ENCODE measurements around the gene ADAMTS18. TPM values are rescaled to one million over a fixed set of nuclear protein-coding genes. Genes with fewer than 3 reads are reported as not detected.

ADAMTS18 gene
- total RNA-seq, 1 experiment from 2014 or later, result not detected

- POLR2A ChIA-PET, result no interaction called here
- Histone ChIP-seq H3K9ac (ENCODE audit: low read length) (no peak overlapping the region), H2AFZ (ENCODE audit: low read depth, low read length, poor library complexity, severe bottlenecking) (no peak overlapping the region), H3K4me1 (ENCODE audit: control insufficient read depth in 1 of 2, insufficient read depth in 2 of 2, low read length in 2 of 2) (no peaks in the 10 kb centered on the region), H3K36me3 (ENCODE audit: control insufficient read depth in 1 of 2, insufficient read depth in 2 of 2, low read length in 2 of 2) (no peaks in the 10 kb centered on the region), H3K79me2 (ENCODE audit: insufficient read depth, low read length) (no peaks in the 10 kb centered on the region), H3K4me3 (replicated peaks in 1 of 2; ENCODE audit: low read depth in 1 of 2, low read length in 2 of 2) (no peak overlapping the region), H3K27me3 (ENCODE audit: insufficient read depth, low read length) (peaks cover 5% of the 10 kb centered on the region; the same call in 1 of the 2 replicates), H4K20me1 (ENCODE audit: insufficient read depth) (no peaks in the 10 kb centered on the region), H3K9me3 (ENCODE audit: control insufficient read depth in 1 of 2, insufficient read depth in 1 of 2, low read depth in 1 of 2, low read length in 2 of 2) (no peaks in the 10 kb centered on the region), H3K4me2 (ENCODE audit: low read length) (no peak overlapping the region), H3K27ac (ENCODE audit: low read depth, low read length) (no peak overlapping the region), H3K9me2 (ENCODE audit: insufficient read depth) (no peaks in the 10 kb centered on the region)
- CTCF ChIA-PET, result no interaction called here
- no peak for DNase-seq (ENCODE audit: low read depth, low spot score)
- TF ChIP-seq MAX (IDR thresholded peaks at IDR 0.05) (no peak), FOSL1 (IDR thresholded peaks at IDR 0.05; ENCODE audit: low read depth) (no peak), POLR2AphosphoS5 (IDR thresholded peaks at IDR 0.05; ENCODE audit: low read depth, low read length) (no peak), CEBPB (IDR thresholded peaks at IDR 0.05; ENCODE audit: low read depth) (no peak), SRF (IDR thresholded peaks at IDR 0.05; ENCODE audit: low read depth) (no peak), ATF3 (IDR thresholded peaks at IDR 0.05) (no peak)
- ATAC-seq, result no peak
- RAD21 ChIA-PET (ENCODE audit: low non-redundant PET in 1 of 2, low total read pairs in 2 of 2, uncharacterized antibody in 2 of 2, unreplicated experiment in 2 of 2), result no interaction called here
- intact Hi-C loops (cut with micrococcal nuclease), result loop anchor here (10.0 kb wide), 1 partner anchor 174 kb away; no protein-coding TSS in a partner anchor
- BruUV-seq (replicated peaks), result no TSS peak
These were observed 26.2 kb downstream of the ADAMTS18 start for GRCh38 chr16:77408607-77409006.

DNA sequence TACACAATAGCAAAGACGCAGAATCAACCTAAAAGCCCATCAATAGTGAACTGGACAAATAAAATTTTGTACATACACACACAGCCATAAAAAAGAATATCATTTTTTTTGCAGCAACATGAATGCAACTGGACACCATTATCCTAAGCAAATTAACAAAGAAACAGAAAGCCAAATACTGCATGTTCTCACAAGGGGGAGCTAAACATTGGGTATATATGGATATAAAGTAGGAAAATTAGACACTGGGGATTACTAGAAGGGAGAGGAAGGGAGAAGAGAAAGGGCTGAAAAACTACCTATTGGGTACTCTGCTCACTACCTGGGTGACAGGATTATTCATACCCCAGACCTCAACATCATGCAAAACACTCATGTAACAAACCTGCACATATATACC lies 28.2 kb downstream of the ADAMTS18 start:
- no peak overlapping the region for H3K4me3 ChIP-seq (replicated peaks in 1 of 2; ENCODE audit: low read depth in 1 of 2, low read length in 2 of 2)
- H3K9me3 ChIP-seq (ENCODE audit: control insufficient read depth in 1 of 2, insufficient read depth in 1 of 2, low read depth in 1 of 2, low read length in 2 of 2), result no peaks in the 10 kb centered on the region
- H2AFZ ChIP-seq (ENCODE audit: low read depth, low read length, poor library complexity, severe bottlenecking), result no peak overlapping the region
- no peaks in the 10 kb centered on the region for H3K79me2 ChIP-seq (ENCODE audit: insufficient read depth, low read length)
- H3K27ac ChIP-seq (ENCODE audit: low read depth, low read length), result no peak overlapping the region
- no peaks in the 10 kb centered on the region for H3K4me1 ChIP-seq (ENCODE audit: control insufficient read depth in 1 of 2, insufficient read depth in 2 of 2, low read length in 2 of 2)
- peak; percentile 55; the same call in 1 of the 2 replicates for ATAC-seq
- no peaks in the 10 kb centered on the region for H3K36me3 ChIP-seq (ENCODE audit: control insufficient read depth in 1 of 2, insufficient read depth in 2 of 2, low read length in 2 of 2)
- TF ChIP-seq POLR2A (IDR thresholded peaks at IDR 0.05; ENCODE audit: borderline replicate concordance, extremely low read depth, insufficient read depth, insufficient read length) (no peak), RAD21 (IDR thresholded peaks at IDR 0.05; ENCODE audit: low read depth) (peak; percentile 43)
- TF ChIP-seq, protein P1, sequence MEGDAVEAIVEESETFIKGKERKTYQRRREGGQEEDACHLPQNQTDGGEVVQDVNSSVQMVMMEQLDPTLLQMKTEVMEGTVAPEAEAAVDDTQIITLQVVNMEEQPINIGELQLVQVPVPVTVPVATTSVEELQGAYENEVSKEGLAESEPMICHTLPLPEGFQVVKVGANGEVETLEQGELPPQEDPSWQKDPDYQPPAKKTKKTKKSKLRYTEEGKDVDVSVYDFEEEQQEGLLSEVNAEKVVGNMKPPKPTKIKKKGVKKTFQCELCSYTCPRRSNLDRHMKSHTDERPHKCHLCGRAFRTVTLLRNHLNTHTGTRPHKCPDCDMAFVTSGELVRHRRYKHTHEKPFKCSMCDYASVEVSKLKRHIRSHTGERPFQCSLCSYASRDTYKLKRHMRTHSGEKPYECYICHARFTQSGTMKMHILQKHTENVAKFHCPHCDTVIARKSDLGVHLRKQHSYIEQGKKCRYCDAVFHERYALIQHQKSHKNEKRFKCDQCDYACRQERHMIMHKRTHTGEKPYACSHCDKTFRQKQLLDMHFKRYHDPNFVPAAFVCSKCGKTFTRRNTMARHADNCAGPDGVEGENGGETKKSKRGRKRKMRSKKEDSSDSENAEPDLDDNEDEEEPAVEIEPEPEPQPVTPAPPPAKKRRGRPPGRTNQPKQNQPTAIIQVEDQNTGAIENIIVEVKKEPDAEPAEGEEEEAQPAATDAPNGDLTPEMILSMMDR (IDR thresholded peaks at IDR 0.05 in 2 of 3, conservative IDR thresholded peaks at IDR 0.05 in 1 of 3; ENCODE audit: borderline replicate concordance in 1 of 3, insufficient read depth in 1 of 3, low read depth in 2 of 3, low read length in 2 of 3), result peak; percentile 17 to 48 (median 41); a peak in 4 of 6 replicates
- no peak overlapping the region for H3K4me2 ChIP-seq (ENCODE audit: low read length)
- peak; percentile 4 for DNase-seq (ENCODE audit: low read depth, low spot score)
- ChIA-PET POLR2A (no interaction called here), CTCF (no interaction called here), RAD21 (ENCODE audit: low non-redundant PET in 1 of 2, low total read pairs in 2 of 2, uncharacterized antibody in 2 of 2, unreplicated experiment in 2 of 2) (no interaction called here)
- H4K20me1 ChIP-seq (ENCODE audit: insufficient read depth), result no peaks in the 10 kb centered on the region
- H3K27me3 ChIP-seq (ENCODE audit: insufficient read depth, low read length), result peaks cover 20% of the 10 kb centered on the region; the same call in 1 of the 2 replicates
- H3K9ac ChIP-seq (ENCODE audit: low read length), result no peak overlapping the region
- BruUV-seq (replicated peaks), result no TSS peak
- intact Hi-C loops (cut with micrococcal nuclease), result loop anchor here (2.0 to 10.0 kb wide), 2 partner anchors 172 to 178 kb away; no protein-coding TSS in a partner anchor
- no peaks in the 10 kb centered on the region for H3K9me2 ChIP-seq (ENCODE audit: insufficient read depth)
